Neural cell (in vitro differentiated cells): ENCODE measurements around the gene RBM5. TPM values are rescaled to one million over a fixed set of nuclear protein-coding genes. Genes with fewer than 3 reads are reported as not detected.

ENCODE experiments used
- H2AFZ ChIP-seq: fragments of 200-600, 300-800 bp; sonication (generic), shearing (Covaris generic); 2 replicates; pipeline ENCODE4 v1.6.0; 2014; ENCODE audit warnings: low read depth, mild to moderate bottlenecking, antibody characterized with exemption, low read length, moderate library complexity
- H3F3A ChIP-seq: fragments of 200-600 bp; shearing (Covaris generic); 2 replicates; pipeline ENCODE4 v1.6.1; 2016; ENCODE audit warnings: mild to moderate bottlenecking, moderate library complexity, mixed read lengths, antibody characterized with exemption, low read length; ENCODE audit not compliant: insufficient read depth, poor library complexity, severe bottlenecking
- H3K27ac ChIP-seq: fragments of 200-600, 300-800 bp; sonication (generic), shearing (Covaris generic); 2 replicates; pipeline ENCODE4 v1.5.1; 2014; ENCODE audit warnings: mild to moderate bottlenecking, low read length, moderate library complexity
- H3K27me3 ChIP-seq: fragments of 300-800, 200-600 bp; sonication (generic), shearing (Covaris generic); 2 replicates; pipeline ENCODE4 v1.6.0; 2014; ENCODE audit warnings: mild to moderate bottlenecking, low read depth, low read length, moderate library complexity; ENCODE audit not compliant: insufficient read depth
- H3K36me3 ChIP-seq: fragments of 300-800, 200-600 bp; sonication (generic), shearing (Covaris generic); 2 replicates; pipeline ENCODE4 v1.5.1; 2014; ENCODE audit warnings: mild to moderate bottlenecking, antibody characterized with exemption, low read length, moderate library complexity; ENCODE audit not compliant: insufficient read depth
- H3K4me2 ChIP-seq: fragments of 300-800, 200-600 bp; sonication (generic), shearing (Covaris generic); 2 replicates; pipeline ENCODE4 v1.6.0; 2014; ENCODE audit warnings: mild to moderate bottlenecking, low read length
- H3K4me3 ChIP-seq: fragments of 300-800, 200-600 bp; sonication (generic), shearing (Covaris generic); 2 replicates; pipeline ENCODE4 v1.5.1; 2014; ENCODE audit warnings: mild to moderate bottlenecking, low read length, moderate library complexity
- H3K79me2 ChIP-seq: fragments of 200-600 bp; shearing (Covaris generic); replicated peaks from 2 replicates; pipeline ENCODE4 v1.6.0; 2014; ENCODE audit warnings: mild to moderate bottlenecking, low read length, moderate library complexity; ENCODE audit not compliant: insufficient read depth
- H3K9ac ChIP-seq: fragments of 300-800, 200-600 bp; sonication (generic), shearing (Covaris generic); 2 replicates; pipeline ENCODE4 v1.6.1; 2016; ENCODE audit warnings: mild to moderate bottlenecking, low read length, mixed read lengths
- H3K9me2 ChIP-seq: fragments of 200-600 bp; shearing (Covaris generic); 2 replicates; pipeline ENCODE4 v1.6.1; 2016; ENCODE audit warnings: mild to moderate bottlenecking, low read length, mixed read lengths; ENCODE audit not compliant: insufficient read depth
- H3K9me3 ChIP-seq: fragments of 200-600, 300-800 bp; sonication (generic), shearing (Covaris generic); 2 replicates; pipeline ENCODE4 v1.6.1; 2016; ENCODE audit warnings: mild to moderate bottlenecking, mixed run types, low read length, moderate library complexity, mixed read lengths
- H4K20me1 ChIP-seq: fragments of 200-600 bp; shearing (Covaris generic); 2 replicates; pipeline ENCODE4 v1.6.1; 2016; ENCODE audit warnings: mild to moderate bottlenecking, mixed run types; ENCODE audit not compliant: insufficient read depth
- CTCF ChIP-seq: fragments of 450-650 bp; IDR thresholded peaks from 2 replicates; pipeline ENCODE4 v1.5.1; 2014; ENCODE audit warnings: antibody characterized with exemption, mild to moderate bottlenecking, moderate library complexity; ENCODE audit not compliant: poor library complexity, severe bottlenecking
- EP300 ChIP-seq: fragments of 450-650 bp; conservative IDR thresholded peaks from 2 replicates; pipeline ENCODE4 v1.6.1; 2014; ENCODE audit warnings: antibody characterized with exemption, mild to moderate bottlenecking, moderate library complexity; ENCODE audit not compliant: poor library complexity, severe bottlenecking
- EZH2 ChIP-seq: fragments of 200-600, 300-800 bp; shearing (Covaris generic), sonication (generic); IDR thresholded peaks from 2 replicates; pipeline ENCODE4 v1.6.1; 2014; ENCODE audit warnings: antibody characterized with exemption, low read length, borderline replicate concordance, mild to moderate bottlenecking; ENCODE audit not compliant: insufficient read depth, poor library complexity, severe bottlenecking
- MXI1 ChIP-seq: fragments of 450-650 bp; conservative IDR thresholded peaks from 2 replicates; pipeline ENCODE4 v1.6.1; 2014; ENCODE audit warnings: antibody characterized with exemption, mild to moderate bottlenecking; ENCODE audit not compliant: poor library complexity, severe bottlenecking
- POLR2AphosphoS5 ChIP-seq: IDR thresholded peaks from 2 replicates; pipeline ENCODE4 v1.6.1; 2012
- RAD21 ChIP-seq: fragments of 450-650 bp; conservative IDR thresholded peaks from 2 replicates; pipeline ENCODE4 v1.6.1; 2014; ENCODE audit warnings: antibody characterized with exemption, mild to moderate bottlenecking, moderate library complexity
- REST ChIP-seq: IDR thresholded peaks from 2 replicates; pipeline ENCODE4 v1.6.1; 2012; ENCODE audit warnings: borderline replicate concordance
- SMC3 ChIP-seq: fragments of 450-650 bp; conservative IDR thresholded peaks from 2 replicates; pipeline ENCODE4 v1.6.1; 2014; ENCODE audit warnings: antibody characterized with exemption, mild to moderate bottlenecking, moderate library complexity; ENCODE audit not compliant: poor library complexity
- TAF1 ChIP-seq: IDR thresholded peaks from 2 replicates; pipeline ENCODE4 v1.6.1; 2012; ENCODE audit warnings: low read depth
- polyA plus RNA-seq: library from polyadenylated mRNA; depleted of rRNA; stranded (reverse); fragments of >200 nt; gene quantifications from 2 replicates; pipeline ENCODE4 v1.2.3, GENCODE V29; 2014

The RBM5 gene
- polyA plus RNA-seq, 1 donor from 2014 or later: 632 TPM

- Histone ChIP-seq H3K36me3 (no peaks in the 10 kb centered on the region), H3F3A (no peaks in the 10 kb centered on the region), H3K4me3 (no peak overlapping the region), H3K4me2 (no peak overlapping the region), H3K9ac (no peak overlapping the region), H3K9me2 (no peaks in the 10 kb centered on the region), H3K79me2 (no peaks in the 10 kb centered on the region), H2AFZ (no peak overlapping the region), H3K27me3 (no peaks in the 10 kb centered on the region), H3K9me3 (no peaks in the 10 kb centered on the region), H4K20me1 (no peaks in the 10 kb centered on the region), H3K27ac (no peak overlapping the region)
- TF ChIP-seq TAF1 (no peak), EP300 (no peak), RAD21 (no peak), SMC3 (no peak)
Measured at GRCh38 chr3:50126287-50127211, 37.8 kb downstream of the RBM5 start.

GRCh38 chr3:50127251-50127691 is 38.6 kb downstream of the RBM5 start:
- H3K9me2 ChIP-seq: no peaks in the 10 kb centered on the region
- no peaks in the 10 kb centered on the region for H4K20me1 ChIP-seq
- H3K4me2 ChIP-seq: no peak overlapping the region
- H2AFZ ChIP-seq: no peak overlapping the region
- no peak overlapping the region for H3K27ac ChIP-seq
- H3K9me3 ChIP-seq: no peaks in the 10 kb centered on the region
- H3K79me2 ChIP-seq: no peaks in the 10 kb centered on the region
- no peak for TF ChIP-seq MXI1
- no peak for TF ChIP-seq REST
- no peak for TF ChIP-seq CTCF
- no peak for TF ChIP-seq SMC3
- no peak for TF ChIP-seq RAD21
- TF ChIP-seq TAF1: no peak
- TF ChIP-seq EZH2: no peak
- no peak for TF ChIP-seq POLR2AphosphoS5
- TF ChIP-seq EP300: no peak
- no peaks in the 10 kb centered on the region for H3F3A ChIP-seq
- no peak overlapping the region for H3K9ac ChIP-seq
- no peaks in the 10 kb centered on the region for H3K36me3 ChIP-seq
- H3K27me3 ChIP-seq: no peaks in the 10 kb centered on the region
- H3K4me3 ChIP-seq: no peak overlapping the region
